Measurements from ENCODE around the gene ZNF133. TPM values are rescaled to one million over a fixed set of nuclear protein-coding genes. Genes with fewer than 3 reads are reported as not detected.
"Not testable (repeated sequence)": the region's sequence is repeated elsewhere in the genome, so short reads cannot be mapped to it uniquely, and the experiment has no call there.

Gene ZNF133
- total RNA-seq (2014; rRNA removed; shearing (Covaris generic)): 25.5 and 29.0 TPM in 2 replicates

- H3K36me3 ChIP-seq (replicated peaks; ENCODE audit: control insufficient read depth, insufficient read depth, low read length): peaks cover 2% of the 10 kb centered on the region
- peak within 1 kb of the TSS; percentile 81 for H3K4me3 ChIP-seq (ENCODE audit: insufficient read depth, low read depth, low read length)
- H3K27me3 ChIP-seq (ENCODE audit: control insufficient read depth, insufficient read depth, low read length): no peaks in the 10 kb centered on the region
- DNase-seq: peak; percentile 91
Observed at GRCh38 chr20:18287915-18288748, at the start of gene ZNF133. Gene ZNF133 (plus strand): TSS chr20:18288527. CDS start chr20:18305687, 17,160 bp downstream.

DNA sequence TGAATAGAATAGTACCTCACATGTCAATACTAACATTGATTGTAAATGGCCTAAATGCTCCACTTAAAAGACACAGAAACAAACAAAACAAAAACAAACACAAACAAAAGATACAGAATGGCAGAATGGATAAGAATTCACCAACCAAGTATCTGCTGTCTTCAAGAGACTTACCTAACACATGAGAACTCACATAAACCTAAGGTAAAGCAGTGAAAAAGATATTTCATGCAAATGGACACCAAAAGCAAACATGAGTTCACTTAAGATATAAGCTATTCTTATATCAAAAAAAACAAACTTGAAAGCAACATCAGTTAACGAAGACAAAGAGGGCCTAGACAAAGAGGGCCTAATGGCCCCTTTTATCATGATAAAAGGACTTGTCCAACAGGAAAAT is 47.3 kb upstream of the ZNF133 start:
- no peak for DNase-seq
- no peaks in the 10 kb centered on the region for H3K36me3 ChIP-seq (replicated peaks; ENCODE audit: control insufficient read depth, insufficient read depth, low read length)
- no peak overlapping the region for H3K4me3 ChIP-seq (ENCODE audit: insufficient read depth, low read depth, low read length)
- H3K27me3 ChIP-seq (ENCODE audit: control insufficient read depth, insufficient read depth, low read length): no peaks in the 10 kb centered on the region

GRCh38 chr20:18243802-18244201 is 44.5 kb upstream of the ZNF133 start:
- no peak overlapping the region for H3K4me3 ChIP-seq (ENCODE audit: insufficient read depth, low read depth, low read length)
- no peak for DNase-seq
- no peaks in the 10 kb centered on the region for H3K27me3 ChIP-seq (ENCODE audit: control insufficient read depth, insufficient read depth, low read length)
- H3K36me3 ChIP-seq (replicated peaks; ENCODE audit: control insufficient read depth, insufficient read depth, low read length): no peaks in the 10 kb centered on the region

DNA sequence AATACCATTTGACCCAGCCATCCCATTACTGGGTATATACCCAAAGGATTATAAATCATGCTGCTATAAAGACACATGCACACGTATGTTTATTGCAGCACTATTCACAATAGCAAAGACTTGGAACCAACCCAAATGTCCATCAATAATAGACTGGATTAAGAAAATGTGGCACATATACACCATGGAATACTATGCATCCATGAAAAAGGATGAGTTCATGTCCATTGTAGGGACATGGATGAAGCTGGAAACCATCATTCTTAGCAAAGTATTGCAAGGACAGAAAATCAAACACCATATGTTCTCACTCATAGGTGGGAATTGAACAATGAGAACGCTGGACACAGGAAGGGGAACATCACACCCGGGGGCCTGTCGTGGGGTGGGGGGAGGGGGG is 39.8 kb upstream of the ZNF133 start:
- DNase-seq; H3K36me3 ChIP-seq (replicated peaks; ENCODE audit: control insufficient read depth, insufficient read depth, low read length); H3K27me3 ChIP-seq (ENCODE audit: control insufficient read depth, insufficient read depth, low read length); H3K4me3 ChIP-seq (ENCODE audit: insufficient read depth, low read depth, low read length): not testable (repeated sequence)

GRCh38 chr20:18250217-18250616 is 38.1 kb upstream of the ZNF133 start:
- no peak overlapping the region for H3K4me3 ChIP-seq (ENCODE audit: insufficient read depth, low read depth, low read length)
- no peaks in the 10 kb centered on the region for H3K27me3 ChIP-seq (ENCODE audit: control insufficient read depth, insufficient read depth, low read length)
- no peak for DNase-seq
- H3K36me3 ChIP-seq (replicated peaks; ENCODE audit: control insufficient read depth, insufficient read depth, low read length): no peaks in the 10 kb centered on the region

GRCh38 chr20:18252597-18253451 is 35.5 kb upstream of the ZNF133 start:
- no peaks in the 10 kb centered on the region for H3K36me3 ChIP-seq (replicated peaks; ENCODE audit: control insufficient read depth, insufficient read depth, low read length)
- H3K4me3 ChIP-seq (ENCODE audit: insufficient read depth, low read depth, low read length): no peak overlapping the region
- H3K27me3 ChIP-seq (ENCODE audit: control insufficient read depth, insufficient read depth, low read length): no peaks in the 10 kb centered on the region
- DNase-seq: no peak

DNA sequence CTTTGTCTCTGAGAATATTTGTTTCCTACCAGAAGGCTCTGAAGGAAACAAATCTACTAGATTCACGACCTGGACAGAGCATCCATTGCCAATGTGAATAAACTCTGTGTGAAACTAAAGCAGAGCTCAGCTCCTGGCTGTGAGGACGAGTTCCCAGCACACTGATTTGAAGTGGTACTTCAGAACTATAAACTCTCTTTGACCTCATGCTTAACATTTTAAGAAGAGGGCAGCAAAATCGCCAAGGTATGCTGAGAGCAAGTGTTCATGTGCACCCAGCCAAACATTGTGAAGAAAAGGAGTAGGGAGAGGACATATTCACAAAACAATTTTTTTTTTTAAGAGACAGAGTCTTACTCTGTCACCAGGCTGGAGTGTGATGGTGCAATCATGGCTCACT is 33.7 kb upstream of the ZNF133 start:
- Histone ChIP-seq H3K27me3 (ENCODE audit: control insufficient read depth, insufficient read depth, low read length) (no peaks in the 10 kb centered on the region), H3K36me3 (replicated peaks; ENCODE audit: control insufficient read depth, insufficient read depth, low read length) (no peaks in the 10 kb centered on the region), H3K4me3 (ENCODE audit: insufficient read depth, low read depth, low read length) (no peak overlapping the region)
- DNase-seq: no peak

GRCh38 chr20:18255526-18255925 is 32.8 kb upstream of the ZNF133 start:
- Histone ChIP-seq H3K27me3 (ENCODE audit: control insufficient read depth, insufficient read depth, low read length) (no peaks in the 10 kb centered on the region), H3K4me3 (ENCODE audit: insufficient read depth, low read depth, low read length) (no peak overlapping the region), H3K36me3 (replicated peaks; ENCODE audit: control insufficient read depth, insufficient read depth, low read length) (no peaks in the 10 kb centered on the region)
- no peak for DNase-seq

DNA sequence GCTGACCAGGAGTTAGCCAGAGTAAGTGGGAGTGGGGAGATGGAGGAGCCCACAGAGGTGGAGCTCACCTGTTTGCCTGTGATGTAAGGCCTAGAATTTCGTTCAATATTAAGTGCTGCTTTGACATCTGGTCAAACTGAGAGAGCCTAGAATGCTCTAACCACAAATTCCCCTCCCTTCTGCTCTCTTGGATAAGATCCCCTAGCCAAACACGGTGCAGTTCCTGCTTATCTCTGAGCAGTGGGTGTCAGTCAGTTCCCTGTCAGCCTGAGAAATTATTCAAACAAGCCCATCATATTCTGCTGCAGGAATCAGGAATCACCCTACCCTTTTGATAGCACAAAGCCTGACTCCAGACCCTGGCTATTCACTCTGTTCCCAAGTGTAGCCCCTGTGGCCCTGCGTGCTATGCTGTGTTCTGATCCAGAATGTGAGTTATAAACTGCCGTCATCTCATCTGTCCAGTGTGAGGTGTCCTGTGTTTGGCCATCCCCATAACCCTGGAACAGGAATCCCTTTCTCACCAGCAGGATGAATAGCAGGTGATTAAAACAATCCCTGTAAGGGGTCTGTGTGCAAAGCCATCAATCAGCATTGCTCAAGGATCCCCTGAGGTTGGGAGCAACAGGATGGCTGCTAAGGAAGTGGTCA is 31.8 kb upstream of the ZNF133 start:
- Histone ChIP-seq H3K27me3 (ENCODE audit: control insufficient read depth, insufficient read depth, low read length) (no peaks in the 10 kb centered on the region), H3K4me3 (ENCODE audit: insufficient read depth, low read depth, low read length) (no peak overlapping the region), H3K36me3 (replicated peaks; ENCODE audit: control insufficient read depth, insufficient read depth, low read length) (no peaks in the 10 kb centered on the region)
- DNase-seq: no peak

DNA sequence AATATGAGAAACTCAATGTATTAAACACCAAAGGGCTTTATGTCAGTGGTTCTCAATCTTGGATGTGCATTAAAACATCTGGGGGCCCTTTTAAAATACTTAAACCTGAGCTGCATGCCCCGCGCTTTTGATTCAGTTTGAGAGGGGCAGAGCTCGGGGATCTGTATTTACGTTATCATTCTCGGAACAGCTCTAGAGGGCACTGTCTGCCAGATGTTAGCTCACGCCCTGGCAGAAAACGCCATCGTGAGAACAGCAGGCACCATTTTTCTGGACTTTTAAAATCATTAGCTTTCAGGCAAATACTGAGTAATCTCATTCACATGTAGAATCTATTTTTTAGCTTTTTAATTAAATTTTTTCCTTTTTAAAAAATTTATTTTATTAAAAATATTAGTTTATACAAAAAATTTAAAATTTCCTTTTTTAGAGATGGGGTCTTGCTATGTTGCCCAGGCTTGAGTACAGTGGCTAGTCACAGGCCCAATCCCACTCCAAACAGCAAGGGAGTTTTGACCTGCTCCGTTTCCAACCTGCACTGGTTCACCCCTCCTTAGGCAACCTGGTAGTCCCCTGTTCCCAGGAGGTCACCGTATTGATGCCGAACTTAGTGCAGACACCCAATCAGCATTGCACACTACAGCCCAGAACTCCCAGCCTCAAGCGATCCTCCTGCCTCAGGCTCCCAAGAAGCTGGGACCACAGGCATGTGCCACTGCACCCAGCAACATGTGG is 30.0 kb upstream of the ZNF133 start:
- Histone ChIP-seq H3K27me3 (ENCODE audit: control insufficient read depth, insufficient read depth, low read length) (no peaks in the 10 kb centered on the region), H3K36me3 (replicated peaks; ENCODE audit: control insufficient read depth, insufficient read depth, low read length) (no peaks in the 10 kb centered on the region), H3K4me3 (ENCODE audit: insufficient read depth, low read depth, low read length) (no peak overlapping the region)
- peak; percentile 24 for DNase-seq

DNA sequence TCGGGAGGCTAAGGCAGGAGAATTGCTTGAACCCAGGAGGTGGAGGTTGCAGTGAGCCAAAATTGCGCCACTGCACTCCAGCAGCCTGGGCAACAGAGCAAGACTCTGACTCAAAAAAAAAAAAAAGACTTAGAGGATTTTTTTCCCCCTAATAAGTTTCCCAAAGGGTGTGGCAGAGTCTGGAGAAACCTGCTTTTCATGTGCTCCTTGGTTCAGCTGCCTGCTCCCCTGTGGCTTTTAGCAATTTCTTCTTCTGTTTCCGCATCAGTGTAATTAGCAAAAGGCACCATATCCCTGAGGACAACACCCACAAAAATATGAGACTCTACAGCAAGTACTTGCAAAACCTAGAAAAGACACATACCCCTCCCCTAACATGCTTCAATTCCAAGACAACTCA is 28.6 kb upstream of the ZNF133 start:
- no peaks in the 10 kb centered on the region for H3K27me3 ChIP-seq (ENCODE audit: control insufficient read depth, insufficient read depth, low read length)

GRCh38 chr20:18263723-18264122 is 24.6 kb upstream of the ZNF133 start:
- H3K4me3 ChIP-seq (ENCODE audit: insufficient read depth, low read depth, low read length): no peak overlapping the region
- H3K36me3 ChIP-seq (replicated peaks; ENCODE audit: control insufficient read depth, insufficient read depth, low read length): no peaks in the 10 kb centered on the region
- DNase-seq: no peak

More for the DNA sequence above, 28.6 kb upstream of the ZNF133 start:
- no peak overlapping the region for H3K4me3 ChIP-seq (ENCODE audit: insufficient read depth, low read depth, low read length)
- DNase-seq: no peak
- no peaks in the 10 kb centered on the region for H3K36me3 ChIP-seq (replicated peaks; ENCODE audit: control insufficient read depth, insufficient read depth, low read length)

GRCh38 chr20:18265441-18265840 is 22.9 kb upstream of the ZNF133 start:
- no peak overlapping the region for H3K4me3 ChIP-seq (ENCODE audit: insufficient read depth, low read depth, low read length)
- no peaks in the 10 kb centered on the region for H3K36me3 ChIP-seq (replicated peaks; ENCODE audit: control insufficient read depth, insufficient read depth, low read length)
- no peak for DNase-seq
- no peaks in the 10 kb centered on the region for H3K27me3 ChIP-seq (ENCODE audit: control insufficient read depth, insufficient read depth, low read length)

More at GRCh38 chr20:18263723-18264122, 24.6 kb upstream of the ZNF133 start:
- H3K27me3 ChIP-seq (ENCODE audit: control insufficient read depth, insufficient read depth, low read length): no peaks in the 10 kb centered on the region

GRCh38 chr20:18266282-18266681 is 22.0 kb upstream of the ZNF133 start:
- no peak for DNase-seq
- no peaks in the 10 kb centered on the region for H3K27me3 ChIP-seq (ENCODE audit: control insufficient read depth, insufficient read depth, low read length)
- H3K36me3 ChIP-seq (replicated peaks; ENCODE audit: control insufficient read depth, insufficient read depth, low read length): no peaks in the 10 kb centered on the region
- no peak overlapping the region for H3K4me3 ChIP-seq (ENCODE audit: insufficient read depth, low read depth, low read length)

Measured in H7 (cell line).